OCI-LY7 (cell line): ENCODE results near the gene GALNT1. TPM values are rescaled to one million over a fixed set of nuclear protein-coding genes. Genes with fewer than 3 reads are reported as not detected.

Experiments used
- microRNA-seq: library from miRNA; unstranded; fragments of <30 nt; microRNA quantifications from one replicate; pipeline ENCODE4 v1.2.0, GENCODE V29; 2022; ENCODE audit warnings: borderline replicate concordance
- total RNA-seq, 2 experiments: library from RNA; depleted of rRNA in 1 of 2; stranded (reverse); fragments of >200 nt in 1 of 2; shearing (Covaris generic) in 1 of 2; gene quantifications; 2 replicates each; pipeline ENCODE4 v1.2.3, GENCODE V29; 2014 to 2022

GALNT1 gene
- total RNA-seq, 2 experiments from 2014 or later: 22.0 to 37.2 TPM

Small RNAs within 50 kb of the gene (microRNA-seq; reads per million reads assigned to microRNA genes)
- gene MIR3975: not detected

Other genes starting within 250 kb of the GALNT1 start
- 13.6 and 16.7 TPM in 2 replicates for gene ZNF24, start 237.3 kb upstream of the GALNT1 start, total RNA-seq (2014; rRNA removed; shearing (Covaris generic))
- gene ZNF24, start 237.3 kb upstream of the GALNT1 start, total RNA-seq (2022): 29.8 and 31.4 TPM in 2 replicates
- 0.13 and 0.38 TPM in 2 replicates for gene ZNF396, start 204.4 kb upstream of the GALNT1 start, total RNA-seq (2014; rRNA removed; shearing (Covaris generic))
- 0.87 and 1.1 TPM in 2 replicates for gene ZNF396, start 204.4 kb upstream of the GALNT1 start, total RNA-seq (2022)
- 5.9 and 13.1 TPM in 2 replicates for gene INO80C, start 83.8 kb upstream of the GALNT1 start, total RNA-seq (2014; rRNA removed; shearing (Covaris generic))
- gene INO80C, start 83.8 kb upstream of the GALNT1 start, total RNA-seq (2022): 9.5 and 10.3 TPM in 2 replicates